Measurements from ENCODE around the gene CDKL4.
"Not testable (repeated sequence)": the region's sequence is repeated elsewhere in the genome, so short reads cannot be mapped to it uniquely, and the experiment has no call there.

CDKL4 gene

DNA sequence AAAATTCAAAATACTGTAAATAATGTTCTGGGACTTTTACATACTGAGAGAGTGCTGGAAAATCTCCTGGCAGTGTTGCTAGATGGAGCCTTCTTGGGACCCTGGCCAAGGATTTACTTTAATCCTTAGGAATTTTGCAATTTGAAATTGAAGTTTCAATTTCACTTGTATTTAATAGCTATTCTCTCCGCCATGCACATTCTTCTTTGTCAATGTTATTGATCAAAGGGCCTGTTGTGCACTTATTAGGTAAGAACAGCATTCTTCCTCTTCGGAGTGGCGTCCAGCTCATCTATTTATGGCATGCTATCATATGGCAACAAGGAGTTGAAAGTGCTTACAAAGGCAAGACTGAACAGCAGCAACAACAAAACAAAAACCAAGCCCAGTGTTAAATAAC, 82.8 kb downstream of the CDKL4 start:
- H3K4me1 ChIP-seq (ENCODE audit: control insufficient read depth, insufficient read depth, low read length, poor library complexity, severe bottlenecking): no peaks in the 10 kb centered on the region
- DNase-seq: no peak
- H3K4me3 ChIP-seq (ENCODE audit: insufficient read depth, low read depth, low read length, poor library complexity, severe bottlenecking): no peak overlapping the region
- no peaks in the 10 kb centered on the region for H3K36me3 ChIP-seq (ENCODE audit: control insufficient read depth, insufficient read depth, low read length)
- no peaks in the 10 kb centered on the region for H3K27me3 ChIP-seq (replicated peaks; ENCODE audit: control insufficient read depth, insufficient read depth, low read length, poor library complexity, severe bottlenecking)
- H3K27ac ChIP-seq (ENCODE audit: insufficient read depth, low read length, poor library complexity, severe bottlenecking): no peak overlapping the region
- no peaks in the 10 kb centered on the region for H3K9me3 ChIP-seq (ENCODE audit: control insufficient read depth, low read length)

DNA sequence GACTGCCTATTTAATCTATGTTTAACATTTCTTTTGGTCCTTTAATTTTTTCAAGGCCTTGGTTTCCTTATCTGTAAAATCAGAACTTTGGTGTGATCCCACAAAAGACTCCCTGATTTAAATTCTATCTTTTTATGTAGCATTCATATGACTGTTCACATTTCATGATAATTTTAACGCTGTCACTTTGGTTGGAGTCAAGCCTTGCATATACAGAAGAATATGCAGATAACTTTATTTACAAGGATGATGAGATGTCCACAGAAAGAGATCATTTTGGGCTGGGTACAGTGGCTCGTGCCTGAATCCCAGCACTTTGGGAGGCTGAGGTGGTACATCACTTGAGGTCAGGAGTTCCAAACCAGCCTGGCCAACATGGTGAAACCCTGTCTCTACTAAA, 84.5 kb downstream of the CDKL4 start:
- Histone ChIP-seq H3K27me3 (replicated peaks; ENCODE audit: control insufficient read depth, insufficient read depth, low read length, poor library complexity, severe bottlenecking) (no peaks in the 10 kb centered on the region), H3K4me3 (ENCODE audit: insufficient read depth, low read depth, low read length, poor library complexity, severe bottlenecking) (no peak overlapping the region), H3K36me3 (ENCODE audit: control insufficient read depth, insufficient read depth, low read length) (no peaks in the 10 kb centered on the region), H3K27ac (ENCODE audit: insufficient read depth, low read length, poor library complexity, severe bottlenecking) (no peak overlapping the region), H3K4me1 (ENCODE audit: control insufficient read depth, insufficient read depth, low read length, poor library complexity, severe bottlenecking) (no peaks in the 10 kb centered on the region), H3K9me3 (ENCODE audit: control insufficient read depth, low read length) (no peaks in the 10 kb centered on the region)
- no peak for DNase-seq

DNA sequence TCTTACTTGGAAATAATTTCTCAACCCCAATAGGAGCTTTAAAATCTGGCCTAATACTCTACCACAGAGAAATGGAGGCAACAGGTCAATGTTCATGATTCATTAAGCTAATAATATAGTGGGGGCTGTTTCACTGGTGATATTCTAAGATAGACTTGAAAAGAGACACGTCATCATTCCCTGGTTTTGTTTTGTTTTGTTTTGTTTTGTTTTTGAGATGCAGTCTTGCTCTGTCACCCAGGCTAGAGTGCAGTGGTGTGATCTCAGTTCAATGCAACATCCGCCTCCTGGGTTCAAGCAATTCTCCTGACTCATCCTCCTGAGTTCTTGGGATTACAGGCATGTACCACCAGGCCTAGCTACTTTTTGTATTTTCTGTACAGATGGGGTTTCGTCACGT, 85.4 kb downstream of the CDKL4 start:
- no peak for DNase-seq
- H3K36me3 ChIP-seq (ENCODE audit: control insufficient read depth, insufficient read depth, low read length): no peaks in the 10 kb centered on the region
- H3K4me1 ChIP-seq (ENCODE audit: control insufficient read depth, insufficient read depth, low read length, poor library complexity, severe bottlenecking): no peaks in the 10 kb centered on the region
- no peak overlapping the region for H3K27ac ChIP-seq (ENCODE audit: insufficient read depth, low read length, poor library complexity, severe bottlenecking)
- H3K27me3 ChIP-seq (replicated peaks; ENCODE audit: control insufficient read depth, insufficient read depth, low read length, poor library complexity, severe bottlenecking): no peaks in the 10 kb centered on the region
- H3K4me3 ChIP-seq (ENCODE audit: insufficient read depth, low read depth, low read length, poor library complexity, severe bottlenecking): no peak overlapping the region
- no peaks in the 10 kb centered on the region for H3K9me3 ChIP-seq (ENCODE audit: control insufficient read depth, low read length)

DNA sequence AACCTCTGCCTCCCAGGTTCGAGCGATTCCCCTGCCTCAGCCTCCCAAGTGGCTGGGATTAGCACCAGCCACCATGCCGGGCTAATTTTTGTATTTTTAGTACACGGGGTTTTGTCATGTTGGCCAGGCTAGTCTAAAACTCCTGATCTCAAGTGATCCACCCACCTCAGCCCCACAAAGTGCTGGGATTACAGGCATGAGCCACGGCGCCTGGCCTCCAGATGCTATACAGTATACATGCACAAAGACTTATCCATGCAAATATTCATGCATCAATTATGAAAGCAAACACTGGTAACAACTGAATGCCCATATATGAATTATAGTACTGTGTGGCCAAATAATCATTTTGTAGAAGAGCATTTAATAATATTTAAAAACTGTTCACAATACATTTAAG, 86.9 kb downstream of the CDKL4 start:
- H3K27me3 ChIP-seq (replicated peaks; ENCODE audit: control insufficient read depth, insufficient read depth, low read length, poor library complexity, severe bottlenecking): no peaks in the 10 kb centered on the region
- H3K27ac ChIP-seq (ENCODE audit: insufficient read depth, low read length, poor library complexity, severe bottlenecking): no peak overlapping the region
- H3K36me3 ChIP-seq (ENCODE audit: control insufficient read depth, insufficient read depth, low read length): no peaks in the 10 kb centered on the region
- no peaks in the 10 kb centered on the region for H3K9me3 ChIP-seq (ENCODE audit: control insufficient read depth, low read length)
- H3K4me3 ChIP-seq (ENCODE audit: insufficient read depth, low read depth, low read length, poor library complexity, severe bottlenecking): no peak overlapping the region
- no peaks in the 10 kb centered on the region for H3K4me1 ChIP-seq (ENCODE audit: control insufficient read depth, insufficient read depth, low read length, poor library complexity, severe bottlenecking)
- no peak for DNase-seq

DNA sequence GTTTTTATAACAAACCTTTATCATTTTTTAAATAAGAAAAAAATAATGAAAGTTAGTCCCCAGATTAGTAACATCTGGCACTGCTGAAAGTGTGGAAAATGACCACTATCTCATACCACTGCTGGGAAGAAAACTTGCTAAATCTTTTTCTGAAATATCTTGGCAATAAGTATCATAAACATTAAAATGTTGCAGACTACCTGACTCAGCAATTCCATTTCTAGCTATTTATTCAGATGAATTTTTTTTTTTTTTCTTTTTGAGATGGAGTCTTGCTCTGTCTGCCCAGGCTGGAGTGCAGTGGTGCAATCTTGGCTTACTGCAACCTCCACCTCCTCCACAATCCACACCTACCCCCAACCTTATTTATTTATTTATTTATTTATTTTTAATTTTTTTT, 87.7 kb downstream of the CDKL4 start:
- DNase-seq: no peak
- H3K9me3 ChIP-seq (ENCODE audit: control insufficient read depth, low read length): no peaks in the 10 kb centered on the region
- H3K4me3 ChIP-seq (ENCODE audit: insufficient read depth, low read depth, low read length, poor library complexity, severe bottlenecking): no peak overlapping the region
- H3K36me3 ChIP-seq (ENCODE audit: control insufficient read depth, insufficient read depth, low read length): no peaks in the 10 kb centered on the region
- H3K27ac ChIP-seq (ENCODE audit: insufficient read depth, low read length, poor library complexity, severe bottlenecking): no peak overlapping the region
- no peaks in the 10 kb centered on the region for H3K4me1 ChIP-seq (ENCODE audit: control insufficient read depth, insufficient read depth, low read length, poor library complexity, severe bottlenecking)
- no peaks in the 10 kb centered on the region for H3K27me3 ChIP-seq (replicated peaks; ENCODE audit: control insufficient read depth, insufficient read depth, low read length, poor library complexity, severe bottlenecking)

DNA sequence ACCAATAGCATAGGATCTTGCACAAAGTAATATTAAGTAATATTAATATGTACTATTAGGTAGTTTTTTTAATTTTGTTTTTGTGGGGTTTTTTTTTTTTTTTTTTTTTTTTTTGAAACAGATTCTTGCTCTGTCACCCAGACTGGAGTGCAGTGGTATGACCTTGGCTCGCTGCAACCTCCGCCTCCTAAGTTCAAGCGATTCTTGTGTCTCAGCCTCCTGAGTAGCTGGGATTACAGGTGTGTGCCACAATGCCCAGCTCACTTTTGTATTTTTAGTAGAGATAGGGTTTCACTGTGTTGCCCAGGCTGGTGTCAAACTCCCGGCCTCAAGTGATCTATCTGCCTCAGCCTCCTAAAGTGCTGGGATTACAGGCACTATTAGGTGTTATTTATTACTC, 88.2 kb downstream of the CDKL4 start:
- not testable (repeated sequence) for H3K4me3 ChIP-seq (ENCODE audit: insufficient read depth, low read depth, low read length, poor library complexity, severe bottlenecking); H3K36me3 ChIP-seq (ENCODE audit: control insufficient read depth, insufficient read depth, low read length); H3K27ac ChIP-seq (ENCODE audit: insufficient read depth, low read length, poor library complexity, severe bottlenecking); H3K9me3 ChIP-seq (ENCODE audit: control insufficient read depth, low read length); DNase-seq; H3K4me1 ChIP-seq (ENCODE audit: control insufficient read depth, insufficient read depth, low read length, poor library complexity, severe bottlenecking); H3K27me3 ChIP-seq (replicated peaks; ENCODE audit: control insufficient read depth, insufficient read depth, low read length, poor library complexity, severe bottlenecking)

DNA sequence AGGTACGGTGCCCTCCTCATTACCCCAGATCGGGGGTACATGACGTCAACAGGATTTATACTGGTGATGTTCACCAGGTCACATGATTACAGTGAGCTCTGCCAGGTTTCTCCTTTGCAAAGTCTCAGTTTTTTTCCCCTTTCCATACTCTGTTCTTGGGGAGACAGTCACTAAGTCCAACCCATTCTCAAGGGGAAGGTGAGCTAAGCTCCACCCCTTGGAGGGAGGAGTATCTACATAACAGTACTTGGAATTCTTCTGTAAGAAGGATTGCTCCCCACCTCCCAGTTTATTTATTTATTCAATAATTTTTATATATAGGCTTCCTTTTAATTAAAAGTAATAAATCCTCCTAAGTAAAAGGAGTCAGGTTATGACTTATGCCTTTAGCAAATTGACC, 88.8 kb downstream of the CDKL4 start:
- no peak for DNase-seq
- no peak overlapping the region for H3K27ac ChIP-seq (ENCODE audit: insufficient read depth, low read length, poor library complexity, severe bottlenecking)
- no peaks in the 10 kb centered on the region for H3K36me3 ChIP-seq (ENCODE audit: control insufficient read depth, insufficient read depth, low read length)
- H3K4me1 ChIP-seq (ENCODE audit: control insufficient read depth, insufficient read depth, low read length, poor library complexity, severe bottlenecking): no peaks in the 10 kb centered on the region
- H3K27me3 ChIP-seq (replicated peaks; ENCODE audit: control insufficient read depth, insufficient read depth, low read length, poor library complexity, severe bottlenecking): no peaks in the 10 kb centered on the region
- H3K4me3 ChIP-seq (ENCODE audit: insufficient read depth, low read depth, low read length, poor library complexity, severe bottlenecking): no peak overlapping the region
- no peaks in the 10 kb centered on the region for H3K9me3 ChIP-seq (ENCODE audit: control insufficient read depth, low read length)

DNA sequence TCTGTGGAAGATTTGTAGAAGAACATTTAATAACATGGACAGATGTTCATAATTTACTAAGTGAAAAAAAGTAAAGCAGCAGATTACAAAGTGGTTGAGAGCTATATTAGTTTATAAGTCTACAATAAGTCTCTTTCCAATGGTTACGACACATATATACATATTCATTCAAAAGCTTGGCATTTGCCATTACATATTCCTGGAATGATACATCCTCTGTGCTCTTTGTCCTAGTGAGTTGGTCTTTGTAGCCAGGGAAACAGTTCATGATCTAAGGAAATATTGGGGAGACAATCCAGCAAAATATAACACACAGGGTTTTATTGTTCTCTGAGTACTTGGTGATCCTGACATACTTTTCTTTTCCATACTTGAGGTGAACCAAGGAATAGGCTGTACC, 90.5 kb downstream of the CDKL4 start:
- no peak for DNase-seq
- no peak overlapping the region for H3K4me3 ChIP-seq (ENCODE audit: insufficient read depth, low read depth, low read length, poor library complexity, severe bottlenecking)
- no peaks in the 10 kb centered on the region for H3K36me3 ChIP-seq (ENCODE audit: control insufficient read depth, insufficient read depth, low read length)
- no peak overlapping the region for H3K27ac ChIP-seq (ENCODE audit: insufficient read depth, low read length, poor library complexity, severe bottlenecking)
- H3K9me3 ChIP-seq (ENCODE audit: control insufficient read depth, low read length): no peaks in the 10 kb centered on the region
- H3K27me3 ChIP-seq (replicated peaks; ENCODE audit: control insufficient read depth, insufficient read depth, low read length, poor library complexity, severe bottlenecking): no peaks in the 10 kb centered on the region
- no peaks in the 10 kb centered on the region for H3K4me1 ChIP-seq (ENCODE audit: control insufficient read depth, insufficient read depth, low read length, poor library complexity, severe bottlenecking)

DNA sequence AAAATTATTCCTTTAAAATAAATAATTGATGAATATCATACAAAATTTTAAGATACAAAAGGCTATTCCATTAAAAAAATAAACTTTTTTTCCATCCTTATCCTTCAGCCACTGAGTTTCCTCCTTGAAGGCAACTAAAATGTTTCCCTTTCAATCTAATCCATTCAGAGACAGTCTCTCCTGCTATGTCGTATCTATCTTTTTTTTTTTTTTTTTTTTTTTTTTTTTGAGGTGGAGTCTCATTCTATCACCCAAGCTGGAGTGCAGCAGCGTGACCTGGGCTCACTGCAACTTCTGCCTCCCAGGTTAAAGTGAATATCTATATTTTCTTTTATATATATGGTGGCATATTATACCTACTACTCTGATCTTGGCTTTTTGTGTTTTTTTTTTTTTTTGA, 91.3 kb downstream of the CDKL4 start:
- H3K36me3 ChIP-seq (ENCODE audit: control insufficient read depth, insufficient read depth, low read length): no peaks in the 10 kb centered on the region
- no peaks in the 10 kb centered on the region for H3K27me3 ChIP-seq (replicated peaks; ENCODE audit: control insufficient read depth, insufficient read depth, low read length, poor library complexity, severe bottlenecking)
- no peak overlapping the region for H3K27ac ChIP-seq (ENCODE audit: insufficient read depth, low read length, poor library complexity, severe bottlenecking)
- no peaks in the 10 kb centered on the region for H3K4me1 ChIP-seq (ENCODE audit: control insufficient read depth, insufficient read depth, low read length, poor library complexity, severe bottlenecking)
- no peak for DNase-seq
- H3K9me3 ChIP-seq (ENCODE audit: control insufficient read depth, low read length): no peaks in the 10 kb centered on the region
- no peak overlapping the region for H3K4me3 ChIP-seq (ENCODE audit: insufficient read depth, low read depth, low read length, poor library complexity, severe bottlenecking)

DNA sequence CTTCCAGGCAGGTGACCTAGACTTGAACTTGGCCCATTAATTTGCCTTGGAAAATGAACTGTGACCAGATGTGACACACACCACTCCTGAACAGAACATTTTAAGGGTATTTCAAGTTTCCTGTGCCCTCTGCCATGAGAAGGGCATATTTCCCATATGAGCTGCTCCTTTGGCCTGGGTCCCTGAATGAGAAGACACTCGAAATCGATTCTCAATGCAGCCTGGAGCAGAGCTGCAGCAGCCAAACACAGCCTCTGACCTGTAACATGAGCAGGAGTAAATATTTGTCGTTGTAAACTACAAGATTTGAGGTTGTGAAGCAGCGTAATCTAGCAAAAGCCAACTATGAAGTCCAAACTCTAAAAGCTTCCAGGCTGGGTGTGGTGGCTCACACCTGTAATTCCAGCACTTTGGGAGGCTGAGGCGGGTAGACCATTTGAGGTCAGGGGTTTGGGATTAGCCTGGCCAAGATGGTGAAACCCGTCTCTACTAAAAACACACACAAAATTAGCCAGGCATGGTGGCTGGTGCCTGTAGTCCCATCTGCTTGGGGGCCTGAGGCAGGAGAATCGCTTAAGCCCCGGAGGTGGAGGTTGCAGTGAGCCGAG, 92.8 kb downstream of the CDKL4 start:
- no peak for DNase-seq
- Histone ChIP-seq H3K9me3 (ENCODE audit: control insufficient read depth, low read length) (no peaks in the 10 kb centered on the region), H3K4me3 (ENCODE audit: insufficient read depth, low read depth, low read length, poor library complexity, severe bottlenecking) (no peak overlapping the region), H3K27ac (ENCODE audit: insufficient read depth, low read length, poor library complexity, severe bottlenecking) (no peak overlapping the region), H3K4me1 (ENCODE audit: control insufficient read depth, insufficient read depth, low read length, poor library complexity, severe bottlenecking) (no peaks in the 10 kb centered on the region), H3K27me3 (replicated peaks; ENCODE audit: control insufficient read depth, insufficient read depth, low read length, poor library complexity, severe bottlenecking) (no peaks in the 10 kb centered on the region), H3K36me3 (ENCODE audit: control insufficient read depth, insufficient read depth, low read length) (no peaks in the 10 kb centered on the region)
